ENCODE data around the gene KCTD14. TPM values are rescaled to one million over a fixed set of nuclear protein-coding genes. Genes with fewer than 3 reads are reported as not detected.
"Not testable (repeated sequence)": the region's sequence is repeated elsewhere in the genome, so short reads cannot be mapped to it uniquely, and the experiment has no call there.

Gene KCTD14
- total and polyA plus RNA-seq, 4 donors = 0.70 to 7.3 (median 6.7) TPM

DNA sequence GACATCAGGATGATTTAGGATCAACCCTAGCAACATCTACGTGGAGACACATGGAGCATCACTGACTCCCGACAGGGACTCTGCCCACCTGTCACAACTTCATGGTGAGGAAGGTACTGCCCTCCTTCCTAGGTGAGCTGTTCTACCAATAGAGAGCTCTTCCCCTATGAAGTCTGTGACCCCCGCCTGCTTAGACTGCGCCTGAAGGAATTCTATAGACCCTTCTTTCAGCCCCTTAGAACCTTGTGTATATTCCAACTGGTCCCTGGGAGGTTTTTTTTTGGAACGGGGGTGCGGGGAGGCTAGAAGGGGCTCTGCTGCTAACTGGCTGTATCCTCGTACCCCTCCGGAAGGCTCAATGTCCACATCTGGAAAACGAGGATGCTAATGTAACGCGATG, 29.2 kb downstream of the KCTD14 start:
- Histone ChIP-seq H3K4me3 (ENCODE audit: low read depth in 1 of 3, low read length in 3 of 3) (peak overlapping the region; percentile 72 to 98 (median 81)), H3K27ac (ENCODE audit: low read depth in 1 of 2, low read length in 2 of 2) (no peak overlapping the region), H3K36me3 (ENCODE audit: control insufficient read depth in 4 of 4, insufficient read depth in 3 of 4, low read depth in 1 of 4, low read length in 3 of 4) (peaks cover 0 to 12% (median 5%) of the 10 kb centered on the region in 4 donors), H3K9me3 (ENCODE audit: control insufficient read depth in 4 of 4, low read length in 3 of 4) (no peaks in the 10 kb centered on the region), H3K9ac (ENCODE audit: low read depth in 1 of 2, low read length in 2 of 2) (peak overlapping the region; percentile 74 to 93), H3K27me3 (ENCODE audit: control insufficient read depth in 4 of 4, insufficient read depth in 4 of 4, low read length in 3 of 4) (no peaks in the 10 kb centered on the region), H3K4me1 (ENCODE audit: control insufficient read depth in 4 of 4, insufficient read depth in 4 of 4, low read length in 3 of 4) (peaks cover 1 to 21% (median 19%) of the 10 kb centered on the region in 4 donors)
- TF ChIP-seq HNF4A (conservative IDR thresholded peaks at IDR 0.05) = no peak
- TF ChIP-seq YY1 (IDR thresholded peaks at IDR 0.05) = no peak
- TF ChIP-seq FOXA2 (IDR thresholded peaks at IDR 0.05) = no peak
- TF ChIP-seq, protein P1, sequence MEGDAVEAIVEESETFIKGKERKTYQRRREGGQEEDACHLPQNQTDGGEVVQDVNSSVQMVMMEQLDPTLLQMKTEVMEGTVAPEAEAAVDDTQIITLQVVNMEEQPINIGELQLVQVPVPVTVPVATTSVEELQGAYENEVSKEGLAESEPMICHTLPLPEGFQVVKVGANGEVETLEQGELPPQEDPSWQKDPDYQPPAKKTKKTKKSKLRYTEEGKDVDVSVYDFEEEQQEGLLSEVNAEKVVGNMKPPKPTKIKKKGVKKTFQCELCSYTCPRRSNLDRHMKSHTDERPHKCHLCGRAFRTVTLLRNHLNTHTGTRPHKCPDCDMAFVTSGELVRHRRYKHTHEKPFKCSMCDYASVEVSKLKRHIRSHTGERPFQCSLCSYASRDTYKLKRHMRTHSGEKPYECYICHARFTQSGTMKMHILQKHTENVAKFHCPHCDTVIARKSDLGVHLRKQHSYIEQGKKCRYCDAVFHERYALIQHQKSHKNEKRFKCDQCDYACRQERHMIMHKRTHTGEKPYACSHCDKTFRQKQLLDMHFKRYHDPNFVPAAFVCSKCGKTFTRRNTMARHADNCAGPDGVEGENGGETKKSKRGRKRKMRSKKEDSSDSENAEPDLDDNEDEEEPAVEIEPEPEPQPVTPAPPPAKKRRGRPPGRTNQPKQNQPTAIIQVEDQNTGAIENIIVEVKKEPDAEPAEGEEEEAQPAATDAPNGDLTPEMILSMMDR (IDR thresholded peaks at IDR 0.05; ENCODE audit: low read depth, low read length, missing input control) = no peak
- no peak for TF ChIP-seq JUND (IDR thresholded peaks at IDR 0.05)
- no peak for TF ChIP-seq GABPA (IDR thresholded peaks at IDR 0.05 in 1 of 2, conservative IDR thresholded peaks at IDR 0.05 in 1 of 2)
- TF ChIP-seq, protein P2, sequence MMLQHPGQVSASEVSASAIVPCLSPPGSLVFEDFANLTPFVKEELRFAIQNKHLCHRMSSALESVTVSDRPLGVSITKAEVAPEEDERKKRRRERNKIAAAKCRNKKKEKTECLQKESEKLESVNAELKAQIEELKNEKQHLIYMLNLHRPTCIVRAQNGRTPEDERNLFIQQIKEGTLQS (IDR thresholded peaks at IDR 0.05) = no peak
- TF ChIP-seq NR2F2 (IDR thresholded peaks at IDR 0.05) = no peak
- TF ChIP-seq RAD21 (IDR thresholded peaks at IDR 0.05) = no peak
- DNase-seq (ENCODE audit: low spot score) = no peak
- 7% methylated on average over 11 of the region's 11 CpGs for WGBS

DNA sequence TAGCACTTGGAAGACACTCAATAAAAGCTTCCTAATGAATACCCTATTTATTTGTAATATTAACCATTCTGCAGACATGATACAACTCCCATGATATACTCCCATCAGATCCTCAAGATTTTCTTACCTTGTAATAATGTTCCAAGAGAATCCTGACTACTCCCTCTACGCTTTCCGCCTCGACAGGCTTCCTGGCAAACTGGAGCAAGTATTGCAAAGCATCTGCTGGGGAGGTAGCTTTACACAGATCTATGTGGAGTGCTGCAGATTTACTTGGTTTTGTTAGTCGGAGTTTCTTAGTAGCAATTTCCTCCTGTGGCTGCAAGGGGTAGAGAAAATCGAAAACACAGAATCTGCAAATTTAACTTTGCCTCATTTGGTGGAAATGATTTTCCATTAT, 32.1 kb downstream of the KCTD14 start:
- TF ChIP-seq HNF4G (IDR thresholded peaks at IDR 0.05) = no peak
- no peak for TF ChIP-seq RXRA (IDR thresholded peaks at IDR 0.05)
- TF ChIP-seq, protein P3, sequence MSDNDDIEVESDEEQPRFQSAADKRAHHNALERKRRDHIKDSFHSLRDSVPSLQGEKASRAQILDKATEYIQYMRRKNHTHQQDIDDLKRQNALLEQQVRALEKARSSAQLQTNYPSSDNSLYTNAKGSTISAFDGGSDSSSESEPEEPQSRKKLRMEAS (IDR thresholded peaks at IDR 0.05) = no peak
- TF ChIP-seq FOXA1 (IDR thresholded peaks at IDR 0.05) = no peak
- no peak for TF ChIP-seq FOXA2 (IDR thresholded peaks at IDR 0.05)
- no peak for TF ChIP-seq HNF4A (conservative IDR thresholded peaks at IDR 0.05)
- TF ChIP-seq EGR1 (IDR thresholded peaks at IDR 0.05; ENCODE audit: low read depth in 2 of 2) = no peak
- TF ChIP-seq, protein P1 (IDR thresholded peaks at IDR 0.05; ENCODE audit: low read depth, low read length, missing input control) = no peak
- no peak for TF ChIP-seq NR2F2 (IDR thresholded peaks at IDR 0.05)
- TF ChIP-seq, protein P4, sequence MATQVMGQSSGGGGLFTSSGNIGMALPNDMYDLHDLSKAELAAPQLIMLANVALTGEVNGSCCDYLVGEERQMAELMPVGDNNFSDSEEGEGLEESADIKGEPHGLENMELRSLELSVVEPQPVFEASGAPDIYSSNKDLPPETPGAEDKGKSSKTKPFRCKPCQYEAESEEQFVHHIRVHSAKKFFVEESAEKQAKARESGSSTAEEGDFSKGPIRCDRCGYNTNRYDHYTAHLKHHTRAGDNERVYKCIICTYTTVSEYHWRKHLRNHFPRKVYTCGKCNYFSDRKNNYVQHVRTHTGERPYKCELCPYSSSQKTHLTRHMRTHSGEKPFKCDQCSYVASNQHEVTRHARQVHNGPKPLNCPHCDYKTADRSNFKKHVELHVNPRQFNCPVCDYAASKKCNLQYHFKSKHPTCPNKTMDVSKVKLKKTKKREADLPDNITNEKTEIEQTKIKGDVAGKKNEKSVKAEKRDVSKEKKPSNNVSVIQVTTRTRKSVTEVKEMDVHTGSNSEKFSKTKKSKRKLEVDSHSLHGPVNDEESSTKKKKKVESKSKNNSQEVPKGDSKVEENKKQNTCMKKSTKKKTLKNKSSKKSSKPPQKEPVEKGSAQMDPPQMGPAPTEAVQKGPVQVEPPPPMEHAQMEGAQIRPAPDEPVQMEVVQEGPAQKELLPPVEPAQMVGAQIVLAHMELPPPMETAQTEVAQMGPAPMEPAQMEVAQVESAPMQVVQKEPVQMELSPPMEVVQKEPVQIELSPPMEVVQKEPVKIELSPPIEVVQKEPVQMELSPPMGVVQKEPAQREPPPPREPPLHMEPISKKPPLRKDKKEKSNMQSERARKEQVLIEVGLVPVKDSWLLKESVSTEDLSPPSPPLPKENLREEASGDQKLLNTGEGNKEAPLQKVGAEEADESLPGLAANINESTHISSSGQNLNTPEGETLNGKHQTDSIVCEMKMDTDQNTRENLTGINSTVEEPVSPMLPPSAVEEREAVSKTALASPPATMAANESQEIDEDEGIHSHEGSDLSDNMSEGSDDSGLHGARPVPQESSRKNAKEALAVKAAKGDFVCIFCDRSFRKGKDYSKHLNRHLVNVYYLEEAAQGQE (IDR thresholded peaks at IDR 0.05) = no peak
- TF ChIP-seq GABPA (IDR thresholded peaks at IDR 0.05 in 1 of 2, conservative IDR thresholded peaks at IDR 0.05 in 1 of 2) = no peak
- no peak for TF ChIP-seq RAD21 (IDR thresholded peaks at IDR 0.05)
- TF ChIP-seq JUND (IDR thresholded peaks at IDR 0.05) = no peak
- no peak for TF ChIP-seq SP1 (IDR thresholded peaks at IDR 0.05)
- TF ChIP-seq, protein P5, sequence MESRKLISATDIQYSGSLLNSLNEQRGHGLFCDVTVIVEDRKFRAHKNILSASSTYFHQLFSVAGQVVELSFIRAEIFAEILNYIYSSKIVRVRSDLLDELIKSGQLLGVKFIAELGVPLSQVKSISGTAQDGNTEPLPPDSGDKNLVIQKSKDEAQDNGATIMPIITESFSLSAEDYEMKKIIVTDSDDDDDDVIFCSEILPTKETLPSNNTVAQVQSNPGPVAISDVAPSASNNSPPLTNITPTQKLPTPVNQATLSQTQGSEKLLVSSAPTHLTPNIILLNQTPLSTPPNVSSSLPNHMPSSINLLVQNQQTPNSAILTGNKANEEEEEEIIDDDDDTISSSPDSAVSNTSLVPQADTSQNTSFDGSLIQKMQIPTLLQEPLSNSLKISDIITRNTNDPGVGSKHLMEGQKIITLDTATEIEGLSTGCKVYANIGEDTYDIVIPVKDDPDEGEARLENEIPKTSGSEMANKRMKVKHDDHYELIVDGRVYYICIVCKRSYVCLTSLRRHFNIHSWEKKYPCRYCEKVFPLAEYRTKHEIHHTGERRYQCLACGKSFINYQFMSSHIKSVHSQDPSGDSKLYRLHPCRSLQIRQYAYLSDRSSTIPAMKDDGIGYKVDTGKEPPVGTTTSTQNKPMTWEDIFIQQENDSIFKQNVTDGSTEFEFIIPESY (IDR thresholded peaks at IDR 0.05) = no peak
- TF ChIP-seq, protein P2 (IDR thresholded peaks at IDR 0.05) = no peak
- no peak for TF ChIP-seq YY1 (IDR thresholded peaks at IDR 0.05)
- no peak for TF ChIP-seq TAF1 (conservative IDR thresholded peaks at IDR 0.05)
- Histone ChIP-seq H3K4me1 (ENCODE audit: control insufficient read depth in 4 of 4, insufficient read depth in 4 of 4, low read length in 3 of 4) (peaks cover 1 to 21% (median 19%) of the 10 kb centered on the region in 4 donors), H3K27ac (ENCODE audit: low read depth in 1 of 2, low read length in 2 of 2) (no peak overlapping the region), H3K27me3 (ENCODE audit: control insufficient read depth in 4 of 4, insufficient read depth in 4 of 4, low read length in 3 of 4) (no peaks in the 10 kb centered on the region), H3K4me3 (ENCODE audit: low read depth in 1 of 3, low read length in 3 of 3) (no peak overlapping the region), H3K9ac (ENCODE audit: low read depth in 1 of 2, low read length in 2 of 2) (no peak overlapping the region), H3K36me3 (ENCODE audit: control insufficient read depth in 4 of 4, insufficient read depth in 3 of 4, low read depth in 1 of 4, low read length in 3 of 4) (peaks cover under 1 to 15% (median 8%) of the 10 kb centered on the region in 4 donors), H3K9me3 (ENCODE audit: control insufficient read depth in 4 of 4, low read length in 3 of 4) (no peaks in the 10 kb centered on the region)
- 95% methylated on average over 5 of the region's 5 CpGs for WGBS
- DNase-seq (ENCODE audit: low spot score) = no peak

DNA sequence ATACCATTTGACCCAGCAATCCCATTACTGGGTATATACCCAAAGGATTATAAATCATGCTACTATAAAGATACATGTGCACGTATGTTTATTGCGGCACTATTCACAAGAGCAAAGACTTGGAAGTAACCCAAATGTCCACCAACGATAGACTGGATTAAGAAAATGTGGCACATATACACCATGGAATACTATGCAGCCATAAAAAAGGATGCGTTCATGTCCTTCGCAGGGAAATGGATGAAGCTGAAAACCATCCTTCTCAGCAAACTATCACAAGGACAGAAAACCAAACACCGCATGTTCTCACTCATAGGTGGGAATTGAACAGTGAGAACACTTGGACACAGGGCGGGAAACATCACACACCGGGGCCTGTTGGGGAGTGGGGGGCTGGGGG, 36.6 kb downstream of the KCTD14 start:
- peaks cover 2 to 15% (median 8%) of the 10 kb centered on the region in 4 donors for H3K36me3 ChIP-seq (ENCODE audit: control insufficient read depth in 4 of 4, insufficient read depth in 3 of 4, low read depth in 1 of 4, low read length in 3 of 4)
- not testable (repeated sequence) for DNase-seq (ENCODE audit: low spot score); H3K27ac ChIP-seq (ENCODE audit: low read depth in 1 of 2, low read length in 2 of 2); H3K27me3 ChIP-seq (ENCODE audit: control insufficient read depth in 4 of 4, insufficient read depth in 4 of 4, low read length in 3 of 4); H3K4me1 ChIP-seq (ENCODE audit: control insufficient read depth in 4 of 4, insufficient read depth in 4 of 4, low read length in 3 of 4); H3K9me3 ChIP-seq (ENCODE audit: control insufficient read depth in 4 of 4, low read length in 3 of 4); H3K9ac ChIP-seq (ENCODE audit: low read depth in 1 of 2, low read length in 2 of 2); H3K4me3 ChIP-seq (ENCODE audit: low read depth in 1 of 3, low read length in 3 of 3)
- WGBS = 98% methylated on average over 8 of the region's 8 CpGs

All from liver (tissue), 9 donors.